Colonic mucosa (tissue), 4 donors: ENCODE measurements around the gene KCNMB1. TPM values are rescaled to one million over a fixed set of nuclear protein-coding genes. Genes with fewer than 3 reads are reported as not detected.

ENCODE experiments used
- DNase-seq: peaks from one replicate; pipeline ENCODE4 v3.0.0-alpha.2; 2020
- H3K27ac ChIP-seq: fragments of 200-600 bp; one replicate; pipeline ENCODE4 v1.8.0; 2021
- H3K27me3 ChIP-seq: fragments of 200-600 bp; one replicate; pipeline ENCODE4 v1.8.0; 2021
- H3K36me3 ChIP-seq: fragments of 200-600 bp; one replicate; pipeline ENCODE4 v1.8.0; 2021
- H3K4me1 ChIP-seq: fragments of 200-600 bp; one replicate; pipeline ENCODE4 v1.8.0; 2021; ENCODE audit warnings: mild to moderate bottlenecking
- H3K4me3 ChIP-seq: fragments of 200-600 bp; one replicate; pipeline ENCODE4 v1.8.0; 2021
- H3K9ac ChIP-seq, 2 donors: one replicate each; pipeline ENCODE4 v1.7.0; 2013; ENCODE audit warnings: control low read depth in 2 of 2, low read depth in 2 of 2, low read length in 2 of 2
- H3K9me3 ChIP-seq: fragments of 200-600 bp; one replicate; pipeline ENCODE4 v1.8.0; 2021
- CTCF ChIP-seq: fragments of 200-600 bp; IDR thresholded peaks from one replicate; pipeline ENCODE4 v1.8.0; 2022; ENCODE audit warnings: antibody characterized with exemption, mild to moderate bottlenecking
- intact Hi-C: fragments of 100-400 bp; cut with DNase I; formaldehyde crosslinking; loops from one replicate; pipeline ENCODE4 v1.14.1; 2022
- total RNA-seq, 2 donors: library from RNA; stranded (reverse); fragmentation: NEBNext Ultra II Directional in 1 of 2; extraction: Animal tissue kit (Norgen Biotek cat#: 25700) in 1 of 2; gene quantifications; one replicate each; pipeline ENCODE4 v1.2.1, GENCODE V29; 2021
- donor health status: healthy.
- donor health status: DM: no; HTN: no; CAD: no.
- donor health status: DM: no; HTN: no; CAD: no.

Gene KCNMB1
- total RNA-seq, 2 donors from 2014 or later = 0.42 to 6.9 TPM

GRCh38 chr5:170338933-170339779 is 50.0 kb downstream of the KCNMB1 start:
- Histone ChIP-seq H3K36me3 (no peaks in the 10 kb centered on the region), H3K4me3 (no peak overlapping the region), H3K9me3 (no peaks in the 10 kb centered on the region), H3K4me1 (no peaks in the 10 kb centered on the region), H3K27ac (no peak overlapping the region), H3K27me3 (no peaks in the 10 kb centered on the region), H3K9ac (no peak overlapping the region)
- peak; percentile 27 for DNase-seq
- peak; percentile 30 for TF ChIP-seq CTCF
- intact Hi-C loops = no loop called here

- Histone ChIP-seq H3K4me3 (no peak overlapping the region), H3K27me3 (no peaks in the 10 kb centered on the region), H3K27ac (no peak overlapping the region), H3K36me3 (no peaks in the 10 kb centered on the region), H3K4me1 (no peaks in the 10 kb centered on the region), H3K9ac (no peak overlapping the region), H3K9me3 (no peaks in the 10 kb centered on the region)
- DNase-seq = no peak
- TF ChIP-seq CTCF = no peak
- intact Hi-C loops = no loop called here
These were observed 50.9 kb downstream of the KCNMB1 start for GRCh38 chr5:170338291-170338690.

GRCh38 chr5:170337045-170337733 is 52.0 kb downstream of the KCNMB1 start:
- intact Hi-C loops = no loop called here
- no peak for TF ChIP-seq CTCF
- Histone ChIP-seq H3K9me3 (no peaks in the 10 kb centered on the region), H3K9ac (no peak overlapping the region), H3K36me3 (no peaks in the 10 kb centered on the region), H3K4me1 (no peaks in the 10 kb centered on the region), H3K27me3 (no peaks in the 10 kb centered on the region), H3K27ac (no peak overlapping the region), H3K4me3 (no peak overlapping the region)
- no peak for DNase-seq

GRCh38 chr5:170336065-170336464 is 53.1 kb downstream of the KCNMB1 start:
- TF ChIP-seq CTCF = no peak
- Histone ChIP-seq H3K36me3 (no peaks in the 10 kb centered on the region), H3K4me1 (no peaks in the 10 kb centered on the region), H3K4me3 (no peak overlapping the region), H3K27ac (no peak overlapping the region), H3K27me3 (no peaks in the 10 kb centered on the region), H3K9ac (no peak overlapping the region), H3K9me3 (no peaks in the 10 kb centered on the region)
- DNase-seq = no peak
- intact Hi-C loops = no loop called here

- H3K9me3 ChIP-seq = no peaks in the 10 kb centered on the region
- no peak overlapping the region for H3K9ac ChIP-seq
- no peak for TF ChIP-seq CTCF
- no peak for DNase-seq
- H3K27me3 ChIP-seq = no peaks in the 10 kb centered on the region
- intact Hi-C loops = no loop called here
- H3K4me3 ChIP-seq = no peak overlapping the region
- H3K27ac ChIP-seq = no peak overlapping the region
- no peaks in the 10 kb centered on the region for H3K4me1 ChIP-seq
- no peaks in the 10 kb centered on the region for H3K36me3 ChIP-seq
These were observed 54.5 kb downstream of the KCNMB1 start for GRCh38 chr5:170334626-170335025.
